Measurements from ENCODE around the gene ANTKMT.

ANTKMT gene

DNA sequence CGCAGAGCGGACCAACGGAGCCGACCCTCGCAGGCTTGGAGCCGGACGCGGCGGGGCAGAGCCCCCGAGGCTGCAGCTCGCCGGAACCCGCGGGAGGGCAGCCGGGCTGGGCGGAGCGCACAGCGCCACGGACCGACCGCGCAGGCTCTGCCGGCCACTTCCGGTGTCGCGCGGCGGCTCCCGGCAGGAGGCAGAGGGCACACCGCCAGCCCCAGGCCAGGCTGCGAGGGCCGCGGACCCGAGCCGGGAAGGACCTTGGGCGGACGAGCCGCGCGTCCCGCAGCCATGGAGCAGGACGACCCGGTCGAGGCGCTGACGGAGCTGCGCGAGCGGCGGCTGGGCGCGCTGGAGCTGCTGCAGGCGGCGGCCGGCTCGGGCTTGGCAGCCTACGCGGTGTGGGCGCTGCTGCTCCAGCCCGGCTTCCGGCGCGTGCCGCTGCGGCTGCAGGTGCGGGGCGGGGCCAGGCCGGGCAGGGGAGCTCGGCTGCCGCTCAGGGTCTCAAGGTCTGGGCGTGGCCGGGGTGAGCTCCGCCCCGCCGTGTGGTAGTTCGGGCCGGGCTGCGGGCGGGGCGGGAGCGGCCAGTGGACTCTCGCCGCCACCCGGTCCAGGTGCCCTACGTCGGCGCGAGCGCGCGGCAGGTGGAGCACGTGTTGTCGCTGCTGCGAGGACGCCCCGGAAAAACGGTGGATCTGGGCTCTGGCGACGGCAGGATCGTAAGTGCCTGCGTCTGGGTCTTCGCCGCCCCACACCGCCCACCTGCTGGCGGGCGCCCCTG is at the start of gene ANTKMT:
ANTKMT (plus strand) TSS at position 157 of the 775 bp plus-strand sequence; CDS start at position 286, 129 bp downstream.
- FAIRE-seq (peak; percentile 91), DNase-seq (ENCODE audit: low spot score) (peak; percentile 93)

- DNase-seq (ENCODE audit: low spot score): no peak
- FAIRE-seq: no peak
Measured at GRCh38 chr16:671353-672131, 49.4 kb upstream of the ANTKMT start.

- no peak for DNase-seq (ENCODE audit: low spot score)
- FAIRE-seq: no peak
Measured at GRCh38 chr16:672371-672770, 48.6 kb upstream of the ANTKMT start.

- no peak for DNase-seq (ENCODE audit: low spot score)
- no peak for FAIRE-seq
Measured at GRCh38 chr16:672851-673250, 48.1 kb upstream of the ANTKMT start.

- no peak for DNase-seq (ENCODE audit: low spot score)
- no peak for FAIRE-seq
Measured at GRCh38 chr16:673399-673991, 47.5 kb upstream of the ANTKMT start.

GRCh38 chr16:674214-674881 is 46.6 kb upstream of the ANTKMT start:
- DNase-seq (ENCODE audit: low spot score): no peak
- FAIRE-seq: no peak

GRCh38 chr16:674968-675883 is 45.7 kb upstream of the ANTKMT start, which contains the start of gene RHBDL1:
TSS of gene RHBDL1 (plus strand) at chr16:675671. CDS start at chr16:675791, 120 bp downstream.
- DNase-seq (ENCODE audit: low spot score) (no peak), FAIRE-seq (no peak)

DNA sequence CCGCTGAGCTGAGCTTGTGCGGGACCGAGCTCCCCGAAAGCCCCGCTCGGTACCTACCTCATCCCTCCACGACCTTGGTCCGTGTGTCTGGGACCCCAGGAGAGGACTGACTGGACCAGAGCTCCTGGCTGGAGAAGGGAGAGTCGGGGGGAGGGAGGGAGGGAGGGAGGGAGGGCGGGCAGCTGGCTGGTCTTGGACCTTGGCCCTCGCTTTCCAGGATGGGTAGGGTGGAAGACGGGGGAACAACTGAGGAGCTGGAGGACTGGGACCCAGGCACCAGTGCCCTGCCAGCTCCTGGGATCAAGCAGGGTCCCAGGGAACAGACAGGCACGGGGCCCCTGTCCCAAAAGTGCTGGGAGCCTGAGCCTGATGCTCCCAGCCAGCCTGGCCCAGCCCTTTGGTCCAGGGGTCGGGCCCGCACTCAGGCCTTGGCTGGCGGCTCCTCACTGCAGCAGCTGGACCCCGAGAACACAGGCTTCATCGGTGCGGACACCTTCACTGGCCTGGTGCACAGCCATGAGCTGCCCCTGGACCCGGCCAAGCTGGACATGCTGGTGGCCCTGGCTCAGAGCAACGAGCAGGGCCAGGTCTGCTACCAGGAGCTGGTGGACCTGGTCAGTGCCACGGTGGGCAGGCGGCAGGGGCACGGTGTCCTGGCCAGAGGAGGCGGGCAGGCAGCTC is 44.9 kb upstream of the ANTKMT start:
- no peak for FAIRE-seq

GRCh38 chr16:676565-676902 is 44.4 kb upstream of the ANTKMT start:
- DNase-seq (ENCODE audit: low spot score) (no peak), FAIRE-seq (no peak)

More for the DNA sequence above, 44.9 kb upstream of the ANTKMT start:
- no peak for DNase-seq (ENCODE audit: low spot score)

DNA sequence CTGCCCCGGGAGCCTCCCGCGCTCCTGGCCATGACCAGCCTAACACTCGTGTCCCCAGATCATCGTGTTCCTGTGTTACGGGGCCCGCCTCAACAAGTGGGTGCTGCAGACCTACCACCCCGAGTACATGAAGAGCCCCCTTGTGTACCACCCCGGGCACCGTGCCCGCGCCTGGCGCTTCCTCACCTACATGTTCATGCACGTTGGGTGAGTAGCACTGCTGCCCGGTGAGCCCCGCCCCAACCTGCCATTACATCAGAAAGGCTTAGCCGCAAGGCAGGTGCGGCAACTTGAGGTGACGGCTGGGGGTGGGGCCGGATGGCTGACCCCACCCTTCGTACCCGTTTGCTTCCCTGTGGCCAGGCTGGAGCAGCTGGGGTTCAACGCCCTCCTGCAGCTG is 44.0 kb upstream of the ANTKMT start:
- FAIRE-seq (no peak), DNase-seq (ENCODE audit: low spot score) (no peak)

DNA sequence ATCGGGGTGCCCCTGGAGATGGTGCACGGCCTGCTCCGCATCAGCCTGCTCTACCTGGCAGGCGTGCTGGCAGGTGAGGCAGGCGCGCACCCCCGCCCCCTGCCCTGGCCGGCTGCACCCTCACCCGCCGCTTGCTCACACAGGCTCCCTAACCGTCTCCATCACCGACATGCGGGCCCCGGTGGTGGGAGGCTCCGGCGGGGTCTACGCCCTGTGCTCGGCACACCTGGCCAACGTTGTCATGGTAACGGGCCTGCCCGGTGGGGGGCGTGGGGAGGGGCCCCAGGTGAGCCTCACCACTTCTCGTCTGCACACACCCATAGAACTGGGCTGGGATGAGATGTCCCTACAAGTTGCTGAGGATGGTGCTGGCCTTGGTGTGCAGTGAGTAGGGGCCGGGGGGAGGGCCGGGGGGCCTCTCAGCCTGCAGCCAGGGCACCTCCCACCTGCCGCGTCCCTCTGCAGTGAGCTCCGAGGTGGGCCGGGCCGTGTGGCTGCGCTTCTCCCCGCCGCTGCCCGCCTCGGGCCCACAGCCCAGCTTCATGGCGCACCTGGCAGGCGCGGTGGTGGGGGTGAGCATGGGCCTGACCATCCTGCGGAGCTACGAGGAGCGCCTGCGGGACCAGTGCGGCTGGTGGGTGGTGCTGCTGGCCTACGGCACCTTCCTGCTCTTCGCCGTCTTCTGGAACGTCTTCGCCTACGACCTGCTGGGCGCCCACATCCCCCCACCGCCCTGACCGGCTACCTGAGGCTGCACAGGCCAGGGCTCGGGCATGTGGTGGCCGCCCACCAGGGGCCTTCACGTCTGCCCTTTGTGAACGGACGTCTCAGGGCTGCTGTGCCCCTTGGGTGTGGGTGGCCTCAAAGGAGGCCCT is 43.4 kb upstream of the ANTKMT start:
- FAIRE-seq: no peak
- DNase-seq (ENCODE audit: low spot score): no peak

DNA sequence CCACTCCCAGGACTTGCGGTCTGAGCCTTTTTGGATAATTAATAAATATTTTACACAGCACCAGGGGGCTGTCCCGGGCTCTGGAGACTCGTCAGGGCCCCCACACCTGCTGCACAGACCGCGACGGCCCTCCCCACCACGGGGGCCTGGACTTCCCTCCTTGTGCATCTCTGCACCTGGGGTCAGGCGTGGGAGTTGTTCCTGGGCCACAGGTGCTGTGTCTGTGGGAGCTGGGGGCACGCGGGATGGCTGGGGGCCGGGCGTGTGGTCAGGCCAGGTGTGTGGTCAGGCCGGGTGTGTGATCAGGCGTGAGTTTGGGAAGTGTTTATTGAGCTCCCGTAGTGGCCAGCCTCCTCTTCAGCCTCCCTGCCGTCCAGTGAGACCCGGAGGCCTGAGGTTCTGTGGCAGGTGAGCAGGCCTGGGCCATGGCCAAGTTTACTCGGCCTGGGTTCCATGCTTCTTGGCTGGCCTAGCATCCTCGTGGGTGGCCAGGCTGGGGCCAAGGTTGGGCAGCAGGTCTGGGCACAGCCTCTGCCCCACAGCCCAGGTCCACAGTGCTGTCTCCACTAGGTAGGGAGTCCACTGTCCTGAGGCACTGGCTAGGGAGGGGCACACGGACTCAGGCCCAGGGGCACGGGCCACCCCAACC is 42.6 kb upstream of the ANTKMT start:
- no peak for DNase-seq (ENCODE audit: low spot score)

DNA sequence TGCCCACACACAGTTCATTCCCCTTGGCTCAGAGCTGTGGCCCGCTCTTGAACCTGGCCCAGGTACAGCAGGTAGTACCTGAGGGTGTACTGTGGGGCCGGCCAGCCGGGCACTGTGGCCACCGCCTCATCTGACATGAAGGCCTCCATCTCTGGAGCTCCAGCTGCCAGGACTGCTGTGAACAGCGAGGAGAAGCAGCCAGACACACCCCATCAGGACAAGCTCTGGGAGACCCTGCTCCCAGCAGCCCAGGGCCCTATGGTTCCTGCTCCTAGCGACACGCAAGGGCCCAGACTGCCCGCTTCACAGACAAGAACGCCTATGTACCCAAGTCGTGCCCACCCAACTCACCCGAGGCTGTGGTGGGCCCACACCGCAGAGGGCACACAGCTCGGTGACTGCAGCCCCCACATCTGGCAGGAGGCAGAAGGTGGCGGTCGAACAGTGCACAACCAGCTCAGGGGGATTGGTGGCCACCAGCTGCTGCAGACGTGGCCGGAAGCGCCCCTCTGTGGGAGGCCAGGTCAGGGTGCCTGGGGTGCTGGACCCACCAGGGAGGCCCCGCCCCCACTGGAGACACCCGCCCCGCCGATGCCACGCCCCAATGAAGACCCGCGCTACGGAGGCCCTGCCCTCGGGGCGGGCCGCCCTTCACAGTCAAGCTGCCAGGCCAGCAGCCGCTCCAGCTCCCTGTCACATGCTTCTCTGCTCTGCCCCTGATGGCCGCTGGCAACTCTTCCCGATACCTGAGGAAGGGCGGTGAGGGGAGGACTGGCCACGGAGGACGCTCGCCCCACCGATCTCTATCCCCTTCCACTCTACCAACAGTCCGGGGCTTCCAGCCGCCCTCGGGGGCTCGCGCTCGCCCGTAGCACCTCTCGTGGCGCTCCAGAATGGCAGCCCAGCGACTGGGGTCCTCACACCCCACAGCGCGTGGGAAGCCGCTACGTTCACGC is 41.8 kb upstream of the ANTKMT start:
- FAIRE-seq: no peak
- DNase-seq (ENCODE audit: low spot score): no peak

More for the DNA sequence above, 42.6 kb upstream of the ANTKMT start:
- FAIRE-seq: no peak

DNA sequence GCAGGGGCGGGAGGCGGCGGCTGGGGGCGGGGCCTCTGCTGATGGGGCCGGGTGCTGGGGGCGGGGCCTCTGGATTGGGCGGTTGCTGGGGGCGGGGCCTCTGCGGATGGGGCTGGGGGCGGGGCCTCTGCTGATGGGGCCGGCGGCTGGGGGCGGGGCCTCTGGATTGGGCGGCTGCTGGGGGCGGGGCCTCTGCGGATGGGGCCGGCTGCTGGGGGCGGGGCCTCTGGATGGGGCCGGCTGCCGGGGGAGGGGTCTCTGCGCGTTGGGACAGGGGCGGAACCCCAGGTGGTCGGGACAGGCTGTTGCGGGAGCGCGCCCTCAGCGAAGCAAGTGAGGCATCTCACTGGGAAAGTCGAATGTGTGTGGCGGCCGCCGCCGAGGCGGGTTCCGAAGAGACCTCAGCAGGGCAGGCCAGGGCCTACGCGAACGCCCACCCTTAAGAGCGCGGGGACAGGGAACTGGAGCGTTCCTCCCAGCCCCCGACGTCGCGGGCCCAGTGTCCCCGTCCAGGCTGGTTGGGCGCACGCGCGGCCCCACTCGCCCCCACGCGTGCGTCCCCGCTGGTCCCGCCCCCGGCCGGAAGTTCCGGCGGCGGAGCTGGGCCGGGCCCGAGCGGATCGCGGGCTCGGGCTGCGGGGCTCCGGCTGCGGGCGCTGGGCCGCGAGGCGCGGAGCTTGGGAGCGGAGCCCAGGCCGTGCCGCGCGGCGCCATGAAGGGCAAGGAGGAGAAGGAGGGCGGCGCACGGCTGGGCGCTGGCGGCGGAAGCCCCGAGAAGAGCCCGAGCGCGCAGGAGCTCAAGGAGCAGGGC is 40.9 kb upstream of the ANTKMT start, which contains the start of gene STUB1:
STUB1 (plus strand) TSS at position 597 of the 811 bp plus-strand sequence; CDS start at position 713, 116 bp downstream.
- DNase-seq (ENCODE audit: low spot score) (peak; percentile 85), FAIRE-seq (peak; percentile 46)

- DNase-seq (ENCODE audit: low spot score) (no peak), FAIRE-seq (no peak)
Measured at GRCh38 chr16:680625-680945, 40.4 kb upstream of the ANTKMT start.

DNA sequence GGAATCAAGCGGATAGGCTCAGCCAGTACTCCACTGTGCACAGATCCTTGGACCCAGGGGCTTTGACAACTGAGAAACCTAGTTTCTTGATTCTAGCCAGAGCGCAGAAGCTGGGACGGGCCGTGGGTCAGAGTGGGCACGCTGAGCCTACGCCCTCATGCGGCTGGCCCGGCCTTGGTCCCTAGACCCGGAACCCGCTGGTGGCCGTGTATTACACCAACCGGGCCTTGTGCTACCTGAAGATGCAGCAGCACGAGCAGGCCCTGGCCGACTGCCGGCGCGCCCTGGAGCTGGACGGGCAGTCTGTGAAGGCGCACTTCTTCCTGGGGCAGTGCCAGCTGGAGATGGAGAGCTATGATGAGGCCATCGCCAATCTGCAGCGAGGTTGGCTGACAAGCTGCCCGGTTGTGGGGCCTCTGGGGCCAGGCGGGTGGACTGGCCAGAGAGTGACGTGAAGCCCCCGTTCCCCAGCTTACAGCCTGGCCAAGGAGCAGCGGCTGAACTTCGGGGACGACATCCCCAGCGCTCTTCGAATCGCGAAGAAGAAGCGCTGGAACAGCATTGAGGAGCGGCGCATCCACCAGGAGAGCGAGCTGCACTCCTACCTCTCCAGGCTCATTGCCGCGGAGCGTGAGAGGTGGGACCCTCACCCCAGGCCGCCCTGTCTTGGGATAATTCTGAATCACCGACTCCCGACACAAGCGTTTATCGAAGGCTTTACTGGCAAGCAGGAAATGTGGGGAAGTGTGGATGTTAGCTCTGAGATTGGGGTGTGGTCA is 39.8 kb upstream of the ANTKMT start:
- FAIRE-seq (no peak), DNase-seq (ENCODE audit: low spot score) (no peak)
